GM12878 (cell line): ENCODE measurements around the gene HTR7. TPM values are rescaled to one million over a fixed set of nuclear protein-coding genes. Genes with fewer than 3 reads are reported as not detected.

ENCODE experiments used
- ATAC-seq: fragments of 200-7000 bp; cut with Tn5 transposase; 3 replicates; pipeline ENCODE4 v1.9.1; 2020; ENCODE audit warnings: mild to moderate bottlenecking, moderate library complexity
- BruUV-seq: library from RNA; stranded (reverse); fragments of 400-500 nt; replicated peaks from 2 replicates; lab custom pipeline; 2021; lab: Mats Ljungman, UMichigan
- CTCF ChIA-PET: fragments of 300-600 bp; sonication (Branson Sonifier 250); formaldehyde crosslinking; extraction: SDS; loops from one replicate; lab custom pipeline; 2021; ENCODE audit warnings: inconsistent platforms; lab: Yijun Ruan, JAX
- POLR2A ChIA-PET: fragments of 350-600 bp; formaldehyde crosslinking; extraction: SDS; loops from one replicate; lab custom pipeline; 2021; ENCODE audit warnings: inconsistent platforms; lab: Charles Lee
- RAD21 ChIA-PET: fragments of 300-600 bp; sonication (Branson Sonifier 250); formaldehyde crosslinking; loops from one replicate; lab custom pipeline; 2023; ENCODE audit warnings: antibody characterized with exemption; ENCODE audit not compliant: unreplicated experiment; lab: Charles Lee
- SMC1A ChIA-PET: fragments of 300-600 bp; sonication (Branson Sonifier 250); formaldehyde crosslinking; loops from one replicate; lab custom pipeline; 2023; ENCODE audit not compliant: unreplicated experiment, uncharacterized antibody; lab: Charles Lee
- DNase-seq: peaks from one replicate; pipeline ENCODE4 v3.0.0-alpha.2; 2011; ENCODE audit warnings: low read depth, low spot score
- FAIRE-seq: peaks from 3 replicates; lab custom pipeline; 2011; peaks lifted over from hg19 to GRCh38; lab: Jason Lieb, UNC
- H2AFZ ChIP-seq: 2 replicates; pipeline ENCODE4 v1.6.0; 2011; ENCODE audit warnings: low read depth, low read length, control low read depth; ENCODE audit not compliant: control insufficient read depth
- H3K27ac ChIP-seq: 2 replicates; pipeline ENCODE4 v1.5.1; 2011; ENCODE audit warnings: control low read depth; ENCODE audit not compliant: control insufficient read depth, insufficient read depth
- H3K27me3 ChIP-seq, 2 experiments: replicated peaks in 1 of 2; 2 replicates each; pipeline versions ENCODE4 v1.6.0 to v1.6.1; 2011; ENCODE audit warnings: low read length in 1 of 2; ENCODE audit not compliant: control insufficient read depth in 2 of 2, insufficient read depth in 2 of 2
- H3K36me3 ChIP-seq, 2 experiments: 2 replicates each; pipeline ENCODE4 v1.5.1; 2011; ENCODE audit warnings: low read length in 1 of 2; ENCODE audit not compliant: control insufficient read depth in 2 of 2, insufficient read depth in 2 of 2
- H3K4me1 ChIP-seq: 2 replicates; pipeline ENCODE4 v1.6.1; 2011; ENCODE audit warnings: mild to moderate bottlenecking, low read length, moderate library complexity, mixed read lengths; ENCODE audit not compliant: control insufficient read depth, insufficient read depth
- H3K4me2 ChIP-seq: 2 replicates; pipeline ENCODE4 v1.6.0; 2011; ENCODE audit warnings: control low read depth; ENCODE audit not compliant: control insufficient read depth, insufficient read depth
- H3K4me3 ChIP-seq: fragments of 200-600 bp; sonication (generic); 2 replicates; pipeline ENCODE4 v1.5.1; 2016
- H3K79me2 ChIP-seq: 2 replicates; pipeline ENCODE4 v1.6.0; 2011; ENCODE audit warnings: low read length; ENCODE audit not compliant: control insufficient read depth, insufficient read depth
- H3K9ac ChIP-seq: 2 replicates; pipeline ENCODE4 v1.8.0; 2011; ENCODE audit warnings: low read length, control low read depth, mixed read lengths; ENCODE audit not compliant: control insufficient read depth, insufficient read depth
- H3K9me3 ChIP-seq: replicated peaks from 3 replicates; pipeline ENCODE4 v1.5.1; 2011; ENCODE audit warnings: mild to moderate bottlenecking, low read length; ENCODE audit not compliant: control insufficient read depth, insufficient read depth
- H4K20me1 ChIP-seq: 2 replicates; pipeline ENCODE4 v1.6.0; 2011; ENCODE audit not compliant: control insufficient read depth, insufficient read depth
- BACH1 ChIP-seq: fragments of 450-650 bp; IDR thresholded peaks from 2 replicates; pipeline ENCODE4 v1.6.1; 2017; ENCODE audit warnings: mild to moderate bottlenecking, borderline replicate concordance
- CBX5 ChIP-seq: sonication (generic); IDR thresholded peaks from 2 replicates; pipeline ENCODE4 v1.6.1; 2016; ENCODE audit warnings: low read depth, moderate library complexity, mild to moderate bottlenecking, inconsistent platforms
- CHD2 ChIP-seq: IDR thresholded peaks from 2 replicates; pipeline ENCODE4 v1.6.1; 2011; ENCODE audit warnings: low read depth, low read length, improper control_type of control experiment, borderline replicate concordance
- E2F8 ChIP-seq: fragments of 450-650 bp; IDR thresholded peaks from 2 replicates; pipeline ENCODE4 v1.6.1; 2018; ENCODE audit warnings: mild to moderate bottlenecking, low read depth, moderate library complexity; ENCODE audit not compliant: partially characterized antibody
- ELK1 ChIP-seq: IDR thresholded peaks from 2 replicates; pipeline ENCODE4 v1.6.1; 2012; ENCODE audit warnings: low read depth, low read length, improper control_type of control experiment
- IRF4 ChIP-seq: IDR thresholded peaks from 2 replicates; pipeline ENCODE4 v1.6.1; 2011; ENCODE audit warnings: low read depth, low read length
- JUNB ChIP-seq: IDR thresholded peaks from 2 replicates; pipeline ENCODE4 v1.6.1; 2016; ENCODE audit warnings: antibody characterized with exemption, mild to moderate bottlenecking
- MYC ChIP-seq: IDR thresholded peaks from 2 replicates; pipeline ENCODE4 v1.6.1; 2011; ENCODE audit warnings: mild to moderate bottlenecking, low read length, moderate library complexity, inconsistent platforms; ENCODE audit not compliant: insufficient read depth, insufficient replicate concordance, insufficient read length, severe bottlenecking
- PML ChIP-seq: IDR thresholded peaks from 2 replicates; pipeline ENCODE4 v1.6.1; 2012; ENCODE audit warnings: low read length, inconsistent platforms
- POU2F2 ChIP-seq: IDR thresholded peaks from 3 replicates; pipeline ENCODE4 v1.6.1; 2011; ENCODE audit warnings: low read depth, mild to moderate bottlenecking, low read length, borderline replicate concordance
- REST ChIP-seq: IDR thresholded peaks from 2 replicates; pipeline ENCODE4 v1.6.1; 2012; ENCODE audit warnings: mild to moderate bottlenecking, low read depth, low read length
- SRF ChIP-seq, 2 experiments: IDR thresholded peaks; 2 replicates each; pipeline ENCODE4 v1.6.1; 2011; ENCODE audit warnings: low read depth in 2 of 2, low read length in 2 of 2, mild to moderate bottlenecking in 1 of 2, moderate library complexity in 1 of 2
- TARDBP ChIP-seq: IDR thresholded peaks from 2 replicates; pipeline ENCODE4 v1.6.1; 2016; ENCODE audit warnings: borderline replicate concordance
- ZNF274 ChIP-seq: IDR thresholded peaks from one replicate; pipeline ENCODE4 v1.8.0; 2011; ENCODE audit not compliant: insufficient read length, insufficient read depth
- WGBS: methylation state at CpG from one replicate; pipeline ENCODE4 v1.1.6; 2016; ENCODE audit warnings: low lambda C conversion rate; ENCODE audit not compliant: insufficient replicate concordance, insufficient coverage; ENCODE audit errors: missing lambda C conversion rate; 5-methylcytosine and 5-hydroxymethylcytosine counted together
- in situ Hi-C: fragments of 300-500 bp; cut with MboI; formaldehyde crosslinking; loops from 9 replicates; pipeline ENCODE4 v1.14.3; 2018; ENCODE audit warnings: mixed read lengths
- intact Hi-C: fragments of 100-400 bp; cut with micrococcal nuclease; formaldehyde crosslinking; loops from one replicate; pipeline ENCODE4 v1.14.2; 2022; ENCODE audit not compliant: unreplicated experiment
- polyA plus RNA-seq, 11 experiments: library from polyadenylated mRNA; depleted of rRNA in 4 of 11; unstranded in 6 of 11; stranded (reverse) in 5 of 11; fragments of >200 nt; fragmentation: Nextera tagmentation in 4 of 11; fragmentation: Illumina TruSeq in 1 of 11; extraction: Ambion mirVana in 4 of 11; extraction: Trizol in 1 of 11; gene quantifications; 1 replicate in 1 of 11; 2 replicates in 10 of 11; pipeline versions ENCODE4 v1.2.1 to v1.2.3, GENCODE V29; 2011 to 2016; ENCODE audit warnings: inconsistent platforms in 2 of 11, missing spikeins in 2 of 11, low read depth in 1 of 11
- total RNA-seq, 4 experiments: library from RNA; depleted of rRNA in 3 of 4; stranded (reverse); fragments of >200 nt in 3 of 4; fragmentation: Illumina TruSeq in 1 of 4; extraction: Trizol in 1 of 4; gene quantifications; 2 replicates each; pipeline versions ENCODE4 v1.2.1 to v1.2.3, GENCODE V29; 2013 to 2021

Gene HTR7
- total and polyA plus RNA-seq, 10 of the 15 experiments (the other 5 are each of a cell fraction or from before 2014, with no cell fraction given) = 0.01 to 1.3 (median 0.06) TPM; not detected in 4

GRCh38 chr10:90801608-90802007 is 56.2 kb downstream of the HTR7 start (continued):
- TF ChIP-seq POU2F2 = no peak

GRCh38 chr10:90800232-90800796 is 57.5 kb downstream of the HTR7 start:
- 27% methylated on average over 5 of the region's 5 CpGs for whole genome bisulfite sequencing
- POLR2A ChIA-PET = no interaction called here
- TF ChIP-seq E2F8 = no peak
- no peak for TF ChIP-seq CHD2
- TF ChIP-seq MYC = no peak
- TF ChIP-seq TARDBP = no peak
- no peak for TF ChIP-seq IRF4
- no peak for TF ChIP-seq REST
- TF ChIP-seq CBX5 = no peak
- no peak for TF ChIP-seq PML
- TF ChIP-seq ELK1 = no peak
- no peak for TF ChIP-seq BACH1
- TF ChIP-seq ZNF274 = no peak
- no peak for TF ChIP-seq JUNB
- no peak for TF ChIP-seq SRF (IDR thresholded peaks at IDR 0.05; ENCODE audit: low read depth in 2 of 2, low read length in 2 of 2)

More at GRCh38 chr10:90800232-90800796, 57.5 kb downstream of the HTR7 start:
- no peaks in the 10 kb centered on the region for H3K79me2 ChIP-seq
- H3K4me1 ChIP-seq = no peaks in the 10 kb centered on the region
- no peak overlapping the region for H3K27ac ChIP-seq
- H4K20me1 ChIP-seq = no peaks in the 10 kb centered on the region
- in situ Hi-C loops (no loop called here), intact Hi-C loops (no loop called here)
- DNase-seq = no peak
- BruUV-seq = no TSS peak
- no peak overlapping the region for H3K9ac ChIP-seq
- H2AFZ ChIP-seq = no peak overlapping the region
- CTCF ChIA-PET = interaction anchor here (1.4 kb wide), 1 partner anchor 12 kb away, joined by 5 read pairs; no protein-coding TSS in a partner anchor
- SMC1A ChIA-PET = no interaction called here
- no peak for ATAC-seq
- H3K4me3 ChIP-seq = no peak overlapping the region
- H3K4me2 ChIP-seq = no peak overlapping the region
- peaks cover 3% of the 10 kb centered on the region; the same call in 1 of the 3 replicates for H3K9me3 ChIP-seq
- RAD21 ChIA-PET = no interaction called here
- FAIRE-seq = no peak
- no peaks in the 10 kb centered on the region for H3K36me3 ChIP-seq
- H3K27me3 ChIP-seq = no peaks in the 10 kb centered on the region
